ENCODE measurements around the gene ELL.

ELL gene

GRCh38 chr19:18475004-18475453 lies 46.8 kb downstream of the ELL start:
- Histone ChIP-seq H3K27ac (no peak overlapping the region), H3K4me3 (ENCODE audit: low read depth, low read length) (no peak overlapping the region), H3K36me3 (replicated peaks) (peaks cover 4% of the 10 kb centered on the region), H3K27me3 (replicated peaks) (no peaks in the 10 kb centered on the region)
- TF ChIP-seq CTCF (IDR thresholded peaks at IDR 0.05; ENCODE audit: low read depth, low read length, missing control alignments): no peak
- in situ Hi-C loops (cut with HindIII; ENCODE audit: low pct_ligation_motif_present, low sequenced_read_pairs): no loop called here
- DNase-seq: no peak

GRCh38 chr19:18474366-18474887 lies 47.4 kb downstream of the ELL start:
- in situ Hi-C loops (cut with HindIII; ENCODE audit: low pct_ligation_motif_present, low sequenced_read_pairs): no loop called here
- no peak for TF ChIP-seq CTCF (IDR thresholded peaks at IDR 0.05; ENCODE audit: low read depth, low read length, missing control alignments)
- H3K27me3 ChIP-seq (replicated peaks): no peaks in the 10 kb centered on the region
- no peak overlapping the region for H3K4me3 ChIP-seq (ENCODE audit: low read depth, low read length)
- peaks cover 4% of the 10 kb centered on the region for H3K36me3 ChIP-seq (replicated peaks)
- H3K27ac ChIP-seq: no peak overlapping the region
- DNase-seq: no peak

- DNase-seq: no peak
- peaks cover 4% of the 10 kb centered on the region for H3K36me3 ChIP-seq (replicated peaks)
- TF ChIP-seq CTCF (IDR thresholded peaks at IDR 0.05; ENCODE audit: low read depth, low read length, missing control alignments): no peak
- in situ Hi-C loops (cut with HindIII; ENCODE audit: low pct_ligation_motif_present, low sequenced_read_pairs): no loop called here
- H3K27ac ChIP-seq: no peak overlapping the region
- no peak overlapping the region for H3K4me3 ChIP-seq (ENCODE audit: low read depth, low read length)
- H3K27me3 ChIP-seq (replicated peaks): no peaks in the 10 kb centered on the region
Observed at GRCh38 chr19:18473706-18474087, 48.2 kb downstream of the ELL start.

GRCh38 chr19:18473003-18473705 lies 48.7 kb downstream of the ELL start:
- in situ Hi-C loops (cut with HindIII; ENCODE audit: low pct_ligation_motif_present, low sequenced_read_pairs): no loop called here
- Histone ChIP-seq H3K4me3 (ENCODE audit: low read depth, low read length) (no peak overlapping the region), H3K36me3 (replicated peaks) (peaks cover 4% of the 10 kb centered on the region), H3K27me3 (replicated peaks) (no peaks in the 10 kb centered on the region), H3K27ac (no peak overlapping the region)
- DNase-seq: no peak
- TF ChIP-seq CTCF (IDR thresholded peaks at IDR 0.05; ENCODE audit: low read depth, low read length, missing control alignments): no peak

GRCh38 chr19:18470787-18471186 lies 51.1 kb downstream of the ELL start:
- Histone ChIP-seq H3K4me3 (ENCODE audit: low read depth, low read length) (no peak overlapping the region), H3K27ac (no peak overlapping the region), H3K36me3 (replicated peaks) (peaks cover 4% of the 10 kb centered on the region), H3K27me3 (replicated peaks) (no peaks in the 10 kb centered on the region)
- in situ Hi-C loops (cut with HindIII; ENCODE audit: low pct_ligation_motif_present, low sequenced_read_pairs): no loop called here
- no peak for TF ChIP-seq CTCF (IDR thresholded peaks at IDR 0.05; ENCODE audit: low read depth, low read length, missing control alignments)
- DNase-seq: no peak

Measured in brain microvascular endothelial cell (primary cell).